ENCODE data around the gene TENT5A.

- TF ChIP-seq CTCF (IDR thresholded peaks at IDR 0.05): no peak
- no peak for TF ChIP-seq POLR2A (IDR thresholded peaks at IDR 0.05)
These were observed 34.4 kb downstream of the TENT5A start for GRCh38 chr6:81718126-81718525.

All from lower leg skin (tissue), 3 donors.